GM10266 (cell line): ENCODE measurements around the gene TRAPPC8.

ENCODE experiments used
- DNase-seq: peaks from one replicate; pipeline ENCODE4 v3.0.0; 2012; ENCODE audit errors: extremely low spot score
- CTCF ChIP-seq: IDR thresholded peaks from 2 replicates; pipeline ENCODE4 v1.5.1; 2012; ENCODE audit warnings: mild to moderate bottlenecking, low read depth; ENCODE audit not compliant: control insufficient read depth, insufficient read depth; ENCODE audit errors: missing control alignments

TRAPPC8 gene

GRCh38 chr18:31783059-31783458 is 159.9 kb downstream of the TRAPPC8 start:
- no peak for DNase-seq
- TF ChIP-seq CTCF = no peak
